ENCODE measurements around the gene CD151.
A peak's percentile ranks its signal among the peaks of the same experiment; 100 is the strongest.

DNA sequence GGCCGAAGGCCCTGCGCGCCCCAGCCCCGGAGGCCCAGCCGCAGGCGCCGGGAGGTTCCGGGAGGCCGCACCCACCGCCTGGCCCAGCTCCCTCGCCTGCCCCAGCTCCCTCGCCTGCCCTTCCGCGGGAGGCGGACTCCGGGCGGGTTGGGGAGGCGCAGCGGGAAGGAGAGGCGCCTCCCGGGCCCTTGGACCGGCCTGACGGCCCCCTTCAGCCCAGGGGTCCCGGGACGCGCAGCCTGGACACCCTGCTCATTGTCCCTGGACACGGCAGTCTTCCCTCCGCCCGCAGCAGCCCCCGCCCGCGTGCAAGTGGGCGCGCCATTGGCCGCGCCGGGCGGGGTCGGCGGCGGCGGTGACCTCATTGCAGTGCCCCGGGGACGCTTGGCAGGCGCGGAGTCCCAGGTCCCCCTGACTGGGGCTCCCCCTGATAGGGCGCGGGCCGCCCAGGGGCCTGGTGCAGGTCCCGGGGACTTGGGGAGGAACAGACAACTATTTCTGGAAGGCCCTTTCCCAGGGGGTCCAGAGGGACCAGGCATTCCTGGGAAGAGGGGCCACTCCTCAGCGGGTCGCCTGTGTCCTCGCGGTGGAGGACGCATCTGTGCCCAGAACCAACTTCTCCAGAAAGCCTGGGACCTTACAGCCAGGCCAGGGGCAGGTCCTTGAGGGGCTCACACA, 501 bp downstream of the CD151 start:
- TF ChIP-seq EP300 (IDR thresholded peaks at IDR 0.05) (no peak), POLR2AphosphoS5 (IDR thresholded peaks at IDR 0.05) (peak in 3 of 4 donors; percentile 16 to 45 (median 41))
- TF ChIP-seq, protein P1, sequence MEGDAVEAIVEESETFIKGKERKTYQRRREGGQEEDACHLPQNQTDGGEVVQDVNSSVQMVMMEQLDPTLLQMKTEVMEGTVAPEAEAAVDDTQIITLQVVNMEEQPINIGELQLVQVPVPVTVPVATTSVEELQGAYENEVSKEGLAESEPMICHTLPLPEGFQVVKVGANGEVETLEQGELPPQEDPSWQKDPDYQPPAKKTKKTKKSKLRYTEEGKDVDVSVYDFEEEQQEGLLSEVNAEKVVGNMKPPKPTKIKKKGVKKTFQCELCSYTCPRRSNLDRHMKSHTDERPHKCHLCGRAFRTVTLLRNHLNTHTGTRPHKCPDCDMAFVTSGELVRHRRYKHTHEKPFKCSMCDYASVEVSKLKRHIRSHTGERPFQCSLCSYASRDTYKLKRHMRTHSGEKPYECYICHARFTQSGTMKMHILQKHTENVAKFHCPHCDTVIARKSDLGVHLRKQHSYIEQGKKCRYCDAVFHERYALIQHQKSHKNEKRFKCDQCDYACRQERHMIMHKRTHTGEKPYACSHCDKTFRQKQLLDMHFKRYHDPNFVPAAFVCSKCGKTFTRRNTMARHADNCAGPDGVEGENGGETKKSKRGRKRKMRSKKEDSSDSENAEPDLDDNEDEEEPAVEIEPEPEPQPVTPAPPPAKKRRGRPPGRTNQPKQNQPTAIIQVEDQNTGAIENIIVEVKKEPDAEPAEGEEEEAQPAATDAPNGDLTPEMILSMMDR (IDR thresholded peaks at IDR 0.05), result no peak

Measured in sigmoid colon (tissue), 4 donors.